Gastrocnemius medialis (tissue), 4 donors: ENCODE data around the gene GCNT1.

Experiments
- POLR2A ChIP-seq, 2 donors: fragments of 450-650 bp; IDR thresholded peaks; one replicate each; pipeline ENCODE4 v1.6.1; 2017; ENCODE audit warnings: antibody characterized with exemption in 2 of 2, mild to moderate bottlenecking in 2 of 2, moderate library complexity in 2 of 2
- TF ChIP-seq, protein P1 (sequence below), 5 experiments: fragments of 450-650 bp in 3 of 5; fragments of 200-600 bp in 2 of 5; sonication (generic) in 2 of 5; IDR thresholded peaks in 4 of 5; conservative IDR thresholded peaks in 1 of 5; 1 replicate in 4 of 5; 2 replicates in 1 of 5; pipeline ENCODE4 v1.5.1; 2016 to 2019; ENCODE audit warnings: antibody characterized with exemption in 5 of 5, mild to moderate bottlenecking in 3 of 5, moderate library complexity in 3 of 5

DNA sequence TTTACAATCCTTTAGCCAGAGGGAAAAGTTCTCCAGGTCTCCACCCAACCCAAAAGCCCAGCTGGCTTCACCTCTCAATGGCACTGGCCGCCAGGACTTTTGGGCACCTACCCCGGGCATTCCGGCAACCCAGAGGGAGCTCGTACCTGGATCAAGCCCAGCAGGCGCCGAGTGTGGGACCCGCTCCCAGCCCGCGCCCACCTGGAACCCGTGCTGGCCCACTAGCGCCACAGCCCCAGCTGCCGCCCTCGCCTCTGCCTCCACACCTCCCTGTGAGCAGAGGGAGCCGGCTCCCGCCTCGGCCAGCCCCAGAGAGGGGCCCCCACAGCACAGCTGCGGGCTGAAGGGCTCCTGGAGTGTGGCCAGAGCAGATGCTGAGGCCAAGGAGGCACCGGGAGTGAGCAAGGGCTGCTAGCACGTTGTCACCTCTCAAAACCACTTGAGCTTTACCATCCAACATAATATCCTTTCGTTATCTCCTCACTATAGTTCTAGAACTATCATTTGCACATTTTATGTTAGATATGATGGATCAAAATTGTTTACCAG lies 69.7 kb downstream of the GCNT1 start:
- TF ChIP-seq, protein P1, sequence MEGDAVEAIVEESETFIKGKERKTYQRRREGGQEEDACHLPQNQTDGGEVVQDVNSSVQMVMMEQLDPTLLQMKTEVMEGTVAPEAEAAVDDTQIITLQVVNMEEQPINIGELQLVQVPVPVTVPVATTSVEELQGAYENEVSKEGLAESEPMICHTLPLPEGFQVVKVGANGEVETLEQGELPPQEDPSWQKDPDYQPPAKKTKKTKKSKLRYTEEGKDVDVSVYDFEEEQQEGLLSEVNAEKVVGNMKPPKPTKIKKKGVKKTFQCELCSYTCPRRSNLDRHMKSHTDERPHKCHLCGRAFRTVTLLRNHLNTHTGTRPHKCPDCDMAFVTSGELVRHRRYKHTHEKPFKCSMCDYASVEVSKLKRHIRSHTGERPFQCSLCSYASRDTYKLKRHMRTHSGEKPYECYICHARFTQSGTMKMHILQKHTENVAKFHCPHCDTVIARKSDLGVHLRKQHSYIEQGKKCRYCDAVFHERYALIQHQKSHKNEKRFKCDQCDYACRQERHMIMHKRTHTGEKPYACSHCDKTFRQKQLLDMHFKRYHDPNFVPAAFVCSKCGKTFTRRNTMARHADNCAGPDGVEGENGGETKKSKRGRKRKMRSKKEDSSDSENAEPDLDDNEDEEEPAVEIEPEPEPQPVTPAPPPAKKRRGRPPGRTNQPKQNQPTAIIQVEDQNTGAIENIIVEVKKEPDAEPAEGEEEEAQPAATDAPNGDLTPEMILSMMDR (IDR thresholded peaks at IDR 0.05 in 4 of 5, conservative IDR thresholded peaks at IDR 0.05 in 1 of 5): no peak
- TF ChIP-seq POLR2A (IDR thresholded peaks at IDR 0.05): no peak
